GM12874 (cell line): ENCODE data around the gene KCTD17.

Source experiments
- CTCF ChIP-seq: IDR thresholded peaks from 2 replicates; pipeline ENCODE4 v1.5.1; 2011; ENCODE audit warnings: low read depth, mild to moderate bottlenecking, control low read depth, low read length, moderate library complexity; ENCODE audit not compliant: insufficient read depth

The KCTD17 gene

DNA sequence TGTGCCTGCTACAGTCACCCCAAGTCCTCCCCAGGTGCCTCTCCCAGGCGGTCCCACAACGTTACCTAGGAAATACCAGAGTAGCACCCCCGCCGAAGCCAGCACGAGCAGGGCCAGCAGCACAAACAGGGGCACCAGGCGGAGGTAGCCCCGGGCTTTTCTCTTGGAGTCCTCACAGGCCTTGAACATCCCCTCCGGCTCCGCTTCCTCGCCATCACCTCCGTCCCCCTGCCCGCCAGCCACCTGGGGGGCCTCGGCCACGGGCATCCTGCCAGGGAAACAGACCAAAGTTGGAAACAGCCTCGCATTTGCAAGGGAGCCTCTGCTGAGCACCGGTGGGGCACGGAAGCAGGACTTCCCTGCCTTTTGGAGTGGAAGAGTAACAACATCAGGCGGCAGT lies 51.6 kb downstream of the KCTD17 start:
- TF ChIP-seq CTCF: no peak

- TF ChIP-seq CTCF: no peak
These were observed 52.3 kb downstream of the KCTD17 start for GRCh38 chr22:37103656-37104452.

- no peak for TF ChIP-seq CTCF
These were observed 53.6 kb downstream of the KCTD17 start for GRCh38 chr22:37105154-37105553.

- TF ChIP-seq CTCF: no peak
These were observed 54.4 kb downstream of the KCTD17 start for GRCh38 chr22:37105990-37106389.

- no peak for TF ChIP-seq CTCF
These were observed 56.5 kb downstream of the KCTD17 start for GRCh38 chr22:37107816-37108621.

DNA sequence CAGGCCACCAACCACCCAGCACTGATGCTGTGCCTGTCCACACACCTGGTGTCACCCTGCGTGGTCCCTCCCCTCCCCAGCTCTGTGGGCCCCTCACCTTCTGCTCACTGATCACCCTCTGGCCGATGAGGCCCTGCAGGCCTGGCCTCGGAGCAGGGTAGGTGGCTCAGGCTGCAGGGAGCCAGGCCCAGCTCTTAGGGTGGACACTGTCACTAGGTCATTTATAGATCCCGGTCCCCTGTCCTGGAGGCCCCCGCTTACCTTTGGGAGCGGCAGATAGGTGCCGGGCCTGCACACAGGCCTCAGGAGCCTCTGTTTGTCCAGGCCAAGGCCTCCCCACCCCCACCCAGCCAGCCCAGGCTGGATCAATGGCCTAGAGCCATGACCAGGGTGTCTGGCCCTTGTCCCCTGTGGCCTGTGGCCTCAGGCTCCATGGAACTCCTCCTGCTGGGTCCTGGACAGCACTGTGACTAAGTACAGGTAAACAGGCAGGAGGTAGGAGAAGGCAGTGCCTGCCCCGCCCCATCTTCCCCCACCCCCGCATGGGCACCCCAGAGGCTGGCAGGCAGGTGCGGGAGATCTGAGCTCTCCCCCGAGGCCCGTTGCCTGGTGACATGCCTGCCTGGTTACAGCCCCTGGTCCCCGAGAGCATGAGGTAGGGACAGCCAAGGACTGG lies 57.8 kb downstream of the KCTD17 start, which contains the start of gene TMPRSS6:
TMPRSS6 (minus strand) TSS at position 472 of the 676 bp plus-strand sequence. CDS start 6,296 bp downstream, outside the sequence.
- no peak for TF ChIP-seq CTCF
